Hematopoietic multipotent progenitor cell (in vitro differentiated cells): ENCODE data around the gene PCGF5. TPM values are rescaled to one million over a fixed set of nuclear protein-coding genes. Genes with fewer than 3 reads are reported as not detected.
A peak's percentile ranks its signal among the peaks of the same experiment; 100 is the strongest.
"Not testable (repeated sequence)": the region's sequence is repeated elsewhere in the genome, so short reads cannot be mapped to it uniquely, and the experiment has no call there.

Source experiments
- DNase-seq, 3 donors: peaks; one replicate each; pipeline ENCODE4 v3.0.0-alpha.2; 2011 to 2015; ENCODE audit warnings: low read depth in 2 of 3, low spot score in 2 of 3
- total RNA-seq: library from RNA; depleted of rRNA; stranded (reverse); fragments of >200 nt; gene quantifications from one replicate; pipeline ENCODE4 v1.2.3, GENCODE V29; 2012

PCGF5 gene
- total RNA-seq, 1 donor: 22.6 TPM

GRCh38 chr10:91271886-91272285 lies 51.4 kb downstream of the PCGF5 start:
- DNase-seq: no peak

DNA sequence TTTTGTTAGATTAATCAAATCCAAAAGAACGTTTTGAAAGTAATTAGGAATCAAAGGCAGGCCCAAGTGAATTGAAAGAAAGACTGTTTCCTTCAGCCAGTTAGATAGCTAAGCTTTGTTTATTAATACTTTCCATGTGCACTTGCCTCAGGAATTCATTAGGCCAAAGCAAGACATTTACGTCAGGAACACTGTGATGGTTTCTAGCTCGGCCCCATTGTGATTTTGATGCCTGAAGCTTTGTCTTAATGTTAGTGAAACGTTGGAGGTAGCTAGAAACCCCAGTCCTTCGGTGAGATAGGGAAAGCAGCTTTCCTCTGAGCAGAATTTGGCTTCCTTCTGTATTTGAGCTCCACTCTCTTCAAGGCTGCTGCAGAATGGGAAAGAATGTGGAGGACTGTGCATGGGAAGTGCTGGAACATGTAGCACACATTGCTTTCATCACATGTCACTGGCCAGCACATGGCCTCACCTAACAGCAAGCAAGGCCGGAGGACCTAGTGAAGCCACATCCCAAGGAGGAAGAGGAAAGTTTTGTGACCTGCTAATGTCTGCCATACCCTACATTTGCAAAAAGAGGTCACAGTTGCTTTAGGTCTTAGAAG lies 64.1 kb downstream of the PCGF5 start:
- no peak for DNase-seq

DNA sequence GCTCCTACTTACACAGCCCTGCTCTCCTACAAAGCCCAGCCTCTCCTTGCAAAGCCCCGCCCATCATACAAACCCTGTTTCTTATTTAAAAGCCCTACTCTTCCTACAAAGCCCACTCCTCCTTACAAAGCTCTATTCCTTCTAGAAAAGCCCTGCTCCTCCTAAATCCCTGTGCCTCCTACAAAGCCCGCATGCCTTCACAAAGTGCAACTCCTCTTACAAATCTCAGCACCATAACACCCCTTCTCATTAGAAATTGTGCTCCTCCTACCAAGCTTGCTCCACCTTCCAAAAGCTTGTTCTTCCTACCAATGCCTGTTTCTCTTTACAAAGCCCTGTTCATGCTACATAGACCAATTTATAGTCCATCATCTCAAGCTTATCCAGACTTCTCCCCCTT lies 66.1 kb downstream of the PCGF5 start:
- no peak for DNase-seq

DNA sequence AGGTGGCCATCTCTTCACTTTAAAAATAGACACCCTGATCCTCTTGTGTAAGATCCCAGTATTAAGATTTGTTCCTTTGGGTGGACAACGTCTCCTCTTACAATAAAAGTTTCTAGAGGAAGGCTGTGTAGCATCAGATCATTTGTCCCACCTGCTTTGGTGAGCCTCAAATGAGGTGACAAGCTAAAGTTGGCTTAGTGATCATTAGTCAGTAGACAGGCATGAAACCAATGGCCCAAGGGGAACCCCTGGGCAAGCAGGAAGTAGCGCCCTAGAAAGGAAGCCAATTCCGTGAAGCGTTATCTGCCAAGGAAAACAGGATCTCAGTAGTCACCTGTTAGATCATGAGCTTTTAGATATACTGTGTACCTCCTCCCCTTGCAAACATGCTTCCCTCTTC lies 66.8 kb downstream of the PCGF5 start:
- no peak for DNase-seq

GRCh38 chr10:91287912-91288311 lies 67.4 kb downstream of the PCGF5 start:
- no peak for DNase-seq

DNA sequence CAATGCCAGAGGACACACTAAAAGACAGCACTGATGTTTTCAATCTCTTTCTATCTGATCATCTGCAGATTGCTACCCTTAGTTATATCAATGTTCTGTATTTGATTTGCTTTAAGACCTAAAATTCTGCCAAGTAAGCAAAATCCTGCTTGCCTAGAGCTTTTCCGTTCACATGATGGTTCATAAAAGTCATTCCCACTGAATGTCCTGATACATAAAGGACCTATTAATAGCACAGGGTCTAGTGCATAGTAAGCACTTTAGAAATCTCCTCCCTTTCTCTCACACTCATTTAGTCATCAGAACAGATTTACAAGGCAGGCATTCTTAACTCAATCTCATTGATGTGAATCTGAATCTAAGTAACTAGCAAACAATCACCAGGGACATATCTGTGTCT lies 68.8 kb downstream of the PCGF5 start:
- DNase-seq: no peak

- no peak for DNase-seq
Measured at GRCh38 chr10:91290607-91291006, 70.1 kb downstream of the PCGF5 start.

DNA sequence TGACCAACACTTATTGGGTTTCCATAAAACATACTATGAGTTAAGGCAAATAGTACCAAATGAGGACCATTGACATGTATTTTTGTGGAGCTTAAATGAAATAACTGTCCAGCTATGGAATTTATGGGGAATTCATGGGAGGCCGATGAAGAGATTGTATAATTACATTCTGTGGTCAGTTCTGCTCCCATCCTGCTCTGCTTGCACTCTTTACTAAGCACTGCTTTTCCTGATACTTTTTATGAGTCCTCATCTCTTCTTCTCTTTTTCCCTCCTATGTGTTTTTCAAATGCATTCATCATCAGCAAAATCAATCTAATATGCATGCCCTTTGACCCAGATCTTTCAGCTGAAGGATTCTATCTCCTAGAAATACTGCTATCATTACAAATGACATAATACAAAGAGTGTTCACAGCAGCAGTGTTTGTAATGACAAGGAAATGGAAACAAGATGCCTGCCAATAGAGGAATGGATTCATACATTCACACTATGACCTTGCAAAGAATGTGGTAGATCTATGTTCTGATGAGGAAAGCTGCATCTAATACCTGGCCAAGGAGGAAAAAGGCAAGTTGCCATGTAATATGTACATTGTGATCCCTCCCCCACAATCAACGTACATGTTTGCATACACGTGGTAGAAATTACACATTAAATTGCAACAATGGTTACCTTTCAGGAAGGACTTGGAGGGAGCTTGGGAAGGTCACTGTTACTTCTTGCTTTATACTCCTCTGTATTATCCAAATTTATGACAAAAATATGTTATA lies 73.9 kb downstream of the PCGF5 start:
- DNase-seq: no peak

GRCh38 chr10:91295346-91295745 lies 74.9 kb downstream of the PCGF5 start:
- DNase-seq: no peak

- peak in 2 of 3 donors; percentile 5 to 14 for DNase-seq
Measured at GRCh38 chr10:91296471-91296870, 76.0 kb downstream of the PCGF5 start.

- DNase-seq: peak; percentile 54 to 91 (median 84)
Measured at GRCh38 chr10:91298224-91298871, 77.9 kb downstream of the PCGF5 start.

DNA sequence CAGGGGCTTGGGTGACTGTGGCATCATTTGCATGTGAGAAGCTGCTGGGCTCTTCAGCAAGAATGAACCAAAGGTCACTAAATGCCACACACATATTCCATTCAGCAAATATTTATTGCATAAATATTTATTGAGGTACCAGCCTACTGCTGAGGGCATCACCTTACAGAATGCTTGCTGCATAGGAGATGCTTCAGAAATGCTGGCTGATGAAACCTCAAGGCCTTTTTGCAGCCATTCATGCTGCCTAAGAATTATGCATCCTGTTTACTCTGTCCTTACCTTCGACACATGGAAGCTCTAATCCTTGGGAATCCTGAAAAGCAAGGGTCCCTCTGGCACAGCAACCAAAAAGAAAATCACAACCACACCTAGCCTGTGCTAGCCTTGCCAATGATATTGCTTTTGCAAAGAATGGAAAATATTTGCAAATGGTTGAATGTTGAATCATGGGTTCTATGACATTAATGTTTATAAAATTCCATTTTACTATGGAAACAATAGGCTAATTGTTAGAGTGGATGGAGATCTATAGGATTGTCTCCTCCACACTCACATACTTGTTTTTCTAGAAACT lies 79.6 kb downstream of the PCGF5 start:
- DNase-seq: no peak

DNA sequence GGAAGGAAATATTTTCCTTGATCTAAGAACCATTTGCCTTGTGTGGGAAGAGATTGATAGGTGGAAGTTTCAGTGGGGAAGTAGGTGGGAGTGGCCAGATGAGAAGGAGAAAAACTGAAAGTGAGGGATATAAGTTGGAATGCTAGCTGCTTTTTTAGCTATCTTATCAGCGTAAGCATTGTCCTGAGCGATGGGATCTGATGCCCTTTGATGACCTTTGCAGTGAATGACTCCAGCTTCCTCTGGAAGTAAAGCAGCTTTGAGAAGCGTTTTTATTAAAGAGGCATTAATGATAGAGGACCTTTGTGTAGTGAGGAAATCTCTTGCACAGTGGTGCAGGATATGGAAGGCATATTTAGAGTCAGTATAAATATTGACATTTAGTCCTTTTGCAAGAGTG lies 82.5 kb downstream of the PCGF5 start:
- not testable (repeated sequence) for DNase-seq

DNA sequence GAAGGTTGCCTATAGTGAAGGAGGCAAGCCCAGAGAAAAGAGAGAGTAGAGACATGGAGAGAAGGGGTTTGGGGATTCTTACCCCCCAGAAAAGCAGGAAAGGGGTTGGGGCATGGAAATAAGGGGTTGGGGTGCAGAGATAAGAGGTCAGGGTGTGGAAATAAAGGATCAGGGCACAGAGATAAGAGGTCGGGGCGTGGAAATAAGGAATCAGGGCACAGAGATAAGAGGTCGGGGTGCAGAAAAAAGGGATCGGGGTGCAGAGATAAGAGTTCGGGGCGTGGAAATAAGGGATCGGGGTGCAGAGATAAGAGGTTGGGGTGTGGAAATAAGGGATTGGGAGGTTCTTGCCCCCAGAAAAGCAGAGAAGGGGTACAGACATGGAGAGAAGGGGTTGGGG lies 85.5 kb downstream of the PCGF5 start:
- not testable (repeated sequence) for DNase-seq

DNA sequence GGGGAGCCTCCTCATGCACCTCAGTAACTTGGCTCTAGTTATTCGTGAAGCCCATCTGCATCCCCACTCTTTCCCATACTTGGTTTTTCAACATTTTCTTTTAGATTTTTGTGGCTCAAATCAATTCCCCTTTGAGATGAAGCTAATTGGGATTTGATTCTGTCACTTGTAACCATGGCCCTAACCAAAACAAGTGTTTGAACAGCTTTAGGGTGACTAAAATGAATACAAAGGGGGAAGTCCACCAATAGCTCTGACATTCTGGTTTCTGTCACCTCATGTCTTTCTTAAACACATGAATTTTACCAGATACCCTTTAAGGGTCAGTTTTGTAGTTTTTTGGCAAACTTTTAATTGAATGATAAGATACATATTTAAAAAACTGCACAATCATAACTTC lies 87.0 kb downstream of the PCGF5 start:
- no peak for DNase-seq

GRCh38 chr10:91309711-91310110 lies 89.2 kb downstream of the PCGF5 start:
- no peak for DNase-seq

- no peak for DNase-seq
Measured at GRCh38 chr10:91311601-91312381, 91.3 kb downstream of the PCGF5 start.

- DNase-seq: no peak
Measured at GRCh38 chr10:91312382-91312733, 91.9 kb downstream of the PCGF5 start.

DNA sequence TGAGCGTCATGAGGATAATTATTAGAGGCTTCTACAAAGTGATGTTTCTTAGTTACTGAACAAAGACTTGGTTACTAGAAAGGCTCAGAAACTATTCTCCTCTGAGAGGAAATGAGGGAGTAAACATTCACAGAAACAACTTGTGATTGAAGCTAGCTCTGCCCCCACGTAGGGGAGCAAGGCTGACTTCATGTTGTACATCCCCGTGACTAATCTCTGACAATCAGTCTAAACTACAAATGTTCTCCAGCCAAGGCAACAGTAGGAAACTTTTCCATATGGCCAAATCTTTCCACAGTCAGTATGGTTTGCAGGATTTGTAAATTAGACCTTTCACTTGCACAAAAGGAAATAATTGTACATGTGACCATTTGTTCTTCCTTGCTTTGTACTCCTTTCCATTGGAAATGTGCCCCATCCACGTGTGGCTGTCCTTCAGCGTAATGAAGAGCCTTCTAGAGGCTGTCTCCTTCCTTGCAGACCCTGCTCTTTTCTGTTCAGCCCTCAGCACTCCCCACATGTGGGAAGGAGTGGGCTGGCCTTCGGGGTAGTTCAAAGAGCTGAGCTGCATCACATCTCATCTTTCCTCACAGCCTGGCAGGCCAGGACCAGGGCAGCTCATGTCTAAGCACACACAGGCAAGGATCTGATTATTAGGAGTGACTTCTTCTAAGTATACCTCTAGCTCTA lies 93.5 kb downstream of the PCGF5 start:
- no peak for DNase-seq

- DNase-seq: no peak
Measured at GRCh38 chr10:91316486-91316885, 96.0 kb downstream of the PCGF5 start.
